Vagina (tissue), 2 donors: ENCODE measurements around the gene ADAM33.

Source experiments
- CTCF ChIP-seq, 3 experiments: fragments of 450-650 bp in 2 of 3; fragments of 200-600 bp in 1 of 3; sonication (generic) in 1 of 3; IDR thresholded peaks; one replicate each; pipeline ENCODE4 v1.5.1; 2017 to 2019; ENCODE audit warnings: antibody characterized with exemption in 3 of 3, mild to moderate bottlenecking in 2 of 3, moderate library complexity in 2 of 3
- POLR2A ChIP-seq, 2 donors: fragments of 450-650 bp; IDR thresholded peaks; one replicate each; pipeline ENCODE4 v1.6.1; 2017; ENCODE audit warnings: antibody characterized with exemption in 2 of 2, mild to moderate bottlenecking in 2 of 2, moderate library complexity in 2 of 2
- POLR2AphosphoS5 ChIP-seq, 2 donors: sonication (generic); formaldehyde crosslinking; IDR thresholded peaks; one replicate each; pipeline ENCODE4 v1.9.0; 2017; ENCODE audit warnings: antibody characterized with exemption in 2 of 2, mild to moderate bottlenecking in 2 of 2, low read depth in 1 of 2; ENCODE audit not compliant: insufficient read depth in 1 of 2

GRCh38 chr20:3729378-3729777 is 47.6 kb upstream of the ADAM33 start:
- no peak for TF ChIP-seq CTCF (IDR thresholded peaks at IDR 0.05)
- no peak for TF ChIP-seq POLR2A (IDR thresholded peaks at IDR 0.05)
- TF ChIP-seq POLR2AphosphoS5 (IDR thresholded peaks at IDR 0.05; ENCODE audit: insufficient read depth in 1 of 2, low read depth in 1 of 2): no peak
